HG03103 (cell line): ENCODE results near the gene MEX3D.
"Not testable (repeated sequence)": the region's sequence is repeated elsewhere in the genome, so short reads cannot be mapped to it uniquely, and the experiment has no call there.

Experiments used
- ATAC-seq: cut with Tn5 transposase; IDR thresholded peaks from one replicate; pipeline ENCODE4 v1.9.1; 2021; ENCODE audit warnings: low read depth; ENCODE audit not compliant: unreplicated experiment

Gene MEX3D

GRCh38 chr19:1549332-1549945 lies 18.7 kb downstream of the MEX3D start:
- no peak for ATAC-seq

- no peak for ATAC-seq
Measured at GRCh38 chr19:1540365-1540925, 27.7 kb downstream of the MEX3D start.

GRCh38 chr19:1539749-1540148 lies 28.4 kb downstream of the MEX3D start:
- ATAC-seq = not testable (repeated sequence)

- ATAC-seq = no peak
Measured at GRCh38 chr19:1538978-1539377, 29.1 kb downstream of the MEX3D start.

- ATAC-seq = not testable (repeated sequence)
Measured at GRCh38 chr19:1535699-1536098, 32.4 kb downstream of the MEX3D start.

GRCh38 chr19:1534972-1535371 lies 33.2 kb downstream of the MEX3D start:
- no peak for ATAC-seq

GRCh38 chr19:1533510-1534150 lies 34.5 kb downstream of the MEX3D start:
- no peak for ATAC-seq

- ATAC-seq = no peak
Measured at GRCh38 chr19:1532003-1532402, 36.1 kb downstream of the MEX3D start.

GRCh38 chr19:1531587-1531986 lies 36.5 kb downstream of the MEX3D start:
- ATAC-seq = no peak

GRCh38 chr19:1530856-1531255 lies 37.3 kb downstream of the MEX3D start:
- not testable (repeated sequence) for ATAC-seq

- no peak for ATAC-seq
Measured at GRCh38 chr19:1529430-1529816, 38.7 kb downstream of the MEX3D start.

GRCh38 chr19:1528596-1529429 lies 39.3 kb downstream of the MEX3D start:
- ATAC-seq = no peak

- no peak for ATAC-seq
Measured at GRCh38 chr19:1527650-1528309, 40.3 kb downstream of the MEX3D start.

GRCh38 chr19:1526979-1527649 lies 41.0 kb downstream of the MEX3D start:
- no peak for ATAC-seq

GRCh38 chr19:1526066-1526778 lies 41.9 kb downstream of the MEX3D start:
- no peak for ATAC-seq

GRCh38 chr19:1525343-1525742 lies 42.8 kb downstream of the MEX3D start:
- ATAC-seq = no peak

GRCh38 chr19:1524972-1525325 lies 43.2 kb downstream of the MEX3D start:
- no peak for ATAC-seq

GRCh38 chr19:1524287-1524971 lies 43.7 kb downstream of the MEX3D start:
- ATAC-seq = no peak
